Astrocyte of the cerebellum (primary cell): ENCODE measurements around the gene BLTP3B.
"Not testable (repeated sequence)": the region's sequence is repeated elsewhere in the genome, so short reads cannot be mapped to it uniquely, and the experiment has no call there.

Source experiments
- DNase-seq: peaks from one replicate; pipeline ENCODE4 v3.0.0-alpha.2; 2011; ENCODE audit warnings: low read depth
- H3K4me3 ChIP-seq: 2 replicates; pipeline ENCODE4 v1.5.1; 2011; ENCODE audit warnings: mild to moderate bottlenecking, low read depth, low read length, moderate library complexity
- in situ Hi-C: cut with HindIII; loops from 2 replicates; pipeline ENCODE4 v1.10.0; 2017; ENCODE audit warnings: low sequenced_read_pairs
- TF ChIP-seq, protein P1 (sequence below): IDR thresholded peaks from 2 replicates; pipeline ENCODE4 v1.5.1; 2012; ENCODE audit warnings: low read length, low read depth, moderate library complexity, mild to moderate bottlenecking; ENCODE audit errors: missing control alignments

Gene BLTP3B

DNA sequence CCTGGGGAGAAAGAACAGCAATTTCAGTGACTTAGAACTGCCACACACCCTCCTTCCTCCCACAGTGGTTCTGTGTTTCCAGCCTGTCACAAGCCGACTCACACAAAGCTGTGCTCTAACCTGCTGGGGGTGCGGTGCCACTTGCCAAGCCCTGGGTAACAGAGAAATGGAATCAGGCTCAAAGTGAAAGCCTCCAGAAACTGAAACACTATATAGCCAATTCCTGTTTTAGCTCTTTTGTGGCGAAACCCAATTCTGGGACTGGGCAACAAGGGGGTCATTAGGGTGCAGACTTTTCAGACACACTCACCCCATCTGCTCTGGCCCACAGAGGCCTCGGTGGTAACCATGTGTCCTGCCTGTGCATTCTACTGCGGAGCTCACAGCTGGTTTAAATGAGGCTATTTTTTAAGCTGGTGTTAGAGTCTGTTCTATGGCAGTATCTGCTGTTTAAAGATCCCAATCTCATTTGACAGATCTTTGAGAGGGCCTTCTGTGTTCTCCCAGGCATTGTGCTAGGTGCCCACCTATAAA is 42.8 kb upstream of the BLTP3B start:
- DNase-seq: no peak
- TF ChIP-seq, protein P1, sequence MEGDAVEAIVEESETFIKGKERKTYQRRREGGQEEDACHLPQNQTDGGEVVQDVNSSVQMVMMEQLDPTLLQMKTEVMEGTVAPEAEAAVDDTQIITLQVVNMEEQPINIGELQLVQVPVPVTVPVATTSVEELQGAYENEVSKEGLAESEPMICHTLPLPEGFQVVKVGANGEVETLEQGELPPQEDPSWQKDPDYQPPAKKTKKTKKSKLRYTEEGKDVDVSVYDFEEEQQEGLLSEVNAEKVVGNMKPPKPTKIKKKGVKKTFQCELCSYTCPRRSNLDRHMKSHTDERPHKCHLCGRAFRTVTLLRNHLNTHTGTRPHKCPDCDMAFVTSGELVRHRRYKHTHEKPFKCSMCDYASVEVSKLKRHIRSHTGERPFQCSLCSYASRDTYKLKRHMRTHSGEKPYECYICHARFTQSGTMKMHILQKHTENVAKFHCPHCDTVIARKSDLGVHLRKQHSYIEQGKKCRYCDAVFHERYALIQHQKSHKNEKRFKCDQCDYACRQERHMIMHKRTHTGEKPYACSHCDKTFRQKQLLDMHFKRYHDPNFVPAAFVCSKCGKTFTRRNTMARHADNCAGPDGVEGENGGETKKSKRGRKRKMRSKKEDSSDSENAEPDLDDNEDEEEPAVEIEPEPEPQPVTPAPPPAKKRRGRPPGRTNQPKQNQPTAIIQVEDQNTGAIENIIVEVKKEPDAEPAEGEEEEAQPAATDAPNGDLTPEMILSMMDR: no peak
- in situ Hi-C loops: no loop called here

DNA sequence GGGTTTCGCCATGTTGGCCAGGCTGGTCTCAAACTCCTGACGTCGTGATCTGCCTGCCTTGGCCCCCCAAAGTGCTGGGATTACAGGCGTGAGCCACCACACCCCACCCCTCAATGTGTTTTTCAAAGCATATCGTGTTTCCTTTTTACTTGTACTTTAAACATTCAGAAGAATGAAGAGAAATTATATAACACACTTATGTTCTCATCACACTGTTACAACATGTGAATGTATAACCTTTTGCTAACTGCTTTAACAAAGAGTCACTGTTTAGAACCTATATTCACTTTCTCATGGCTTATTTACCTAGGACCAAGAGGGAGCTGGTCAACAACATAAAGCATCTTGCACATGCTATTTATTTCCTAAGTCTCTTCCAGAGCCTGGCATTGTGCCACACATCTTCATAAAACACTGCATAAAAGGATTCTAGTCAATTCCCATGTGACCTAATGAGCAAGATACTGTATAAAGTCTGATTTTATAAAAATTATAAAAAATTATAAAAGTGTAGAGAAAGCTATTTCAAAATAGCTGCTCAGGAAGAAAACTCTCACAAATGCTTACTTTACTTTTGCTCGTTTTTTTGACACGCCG is 42.0 kb upstream of the BLTP3B start:
- no peak for DNase-seq
- TF ChIP-seq, protein P1: no peak
- no peak overlapping the region for H3K4me3 ChIP-seq
- in situ Hi-C loops: no loop called here

More for the DNA sequence above, 42.8 kb upstream of the BLTP3B start:
- H3K4me3 ChIP-seq: no peak overlapping the region

DNA sequence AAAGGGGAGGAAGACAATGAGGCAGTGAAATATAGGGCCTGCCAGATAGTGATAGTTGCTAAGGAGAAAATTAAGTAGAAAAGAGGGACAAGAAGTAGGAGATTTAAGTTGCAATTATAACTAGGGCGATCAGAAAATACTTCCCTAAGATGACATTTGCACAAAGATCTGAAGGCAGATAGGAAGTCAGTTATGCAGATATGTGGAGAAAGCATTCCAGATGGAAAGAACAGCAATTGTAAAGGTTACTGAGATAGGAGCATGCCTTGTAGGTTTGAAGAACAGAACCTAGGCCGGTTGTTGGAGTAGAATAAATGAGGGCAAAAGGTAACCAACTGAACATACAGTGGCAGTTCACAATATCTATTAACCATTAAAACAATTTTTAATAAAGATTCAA is 36.6 kb upstream of the BLTP3B start:
- H3K4me3 ChIP-seq: no peak overlapping the region
- TF ChIP-seq, protein P1: no peak
- in situ Hi-C loops: no loop called here
- no peak for DNase-seq

DNA sequence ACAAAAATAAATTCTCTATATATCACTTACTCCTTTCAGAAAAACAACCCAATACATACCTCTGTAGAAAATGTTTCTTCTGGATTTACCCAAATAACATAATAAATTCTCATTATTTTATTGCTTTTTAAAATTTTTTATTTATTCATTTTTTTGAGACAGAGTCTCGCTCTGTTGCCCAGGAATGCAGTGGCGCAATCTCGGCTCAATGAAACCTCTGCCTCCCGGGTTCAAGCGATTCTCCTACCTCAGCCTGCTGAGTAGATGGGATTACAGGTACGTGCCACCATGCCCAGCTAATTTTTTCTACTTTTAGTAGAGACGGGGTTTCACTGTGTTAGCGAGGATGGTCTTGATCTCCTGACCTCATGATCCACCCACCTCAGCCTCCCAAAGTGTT is 33.8 kb upstream of the BLTP3B start:
- DNase-seq, in situ Hi-C loops, H3K4me3 ChIP-seq: not testable (repeated sequence)

DNA sequence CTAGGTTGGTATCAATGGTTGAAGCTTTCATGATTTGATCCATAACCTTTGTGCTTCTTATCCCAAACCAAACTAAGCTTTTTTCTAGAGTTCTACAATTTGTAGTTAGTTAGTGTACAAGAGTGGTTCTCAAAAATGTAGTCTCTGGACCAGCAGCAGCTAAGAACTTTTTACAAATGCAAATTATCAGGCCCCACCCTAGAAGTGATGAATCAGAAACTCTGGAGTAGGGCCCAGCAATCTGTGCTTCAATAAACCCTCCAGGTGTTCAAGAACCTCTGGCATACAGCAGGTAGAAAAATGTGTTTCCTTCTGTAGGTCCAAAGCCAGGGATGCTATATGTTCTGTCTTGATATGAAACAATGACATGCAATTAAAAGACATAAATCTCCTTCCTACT is 31.8 kb upstream of the BLTP3B start:
- TF ChIP-seq, protein P1: no peak
- in situ Hi-C loops: no loop called here
- no peak overlapping the region for H3K4me3 ChIP-seq
- DNase-seq: no peak

DNA sequence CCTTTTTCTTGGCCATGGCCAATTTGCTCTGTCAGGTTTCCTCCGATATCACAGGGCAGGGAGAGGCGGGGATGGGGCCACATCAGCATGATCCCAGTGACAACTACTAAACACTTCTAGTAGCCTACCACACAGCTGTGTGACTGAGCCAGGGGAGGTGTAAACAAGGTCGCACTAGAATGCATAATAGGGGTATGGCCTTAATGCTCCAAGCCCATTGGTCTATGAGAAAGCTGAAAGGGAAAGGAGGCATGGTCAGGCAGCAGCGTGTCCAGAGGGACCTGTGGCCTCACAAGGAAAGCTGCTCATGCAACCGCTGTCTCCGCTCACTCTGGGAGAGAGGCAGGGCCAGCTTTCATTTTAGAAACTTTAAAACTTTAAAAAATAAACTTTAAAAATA is 30.4 kb upstream of the BLTP3B start:
- H3K4me3 ChIP-seq: no peak overlapping the region
- in situ Hi-C loops: no loop called here
- no peak for DNase-seq
- TF ChIP-seq, protein P1: no peak

DNA sequence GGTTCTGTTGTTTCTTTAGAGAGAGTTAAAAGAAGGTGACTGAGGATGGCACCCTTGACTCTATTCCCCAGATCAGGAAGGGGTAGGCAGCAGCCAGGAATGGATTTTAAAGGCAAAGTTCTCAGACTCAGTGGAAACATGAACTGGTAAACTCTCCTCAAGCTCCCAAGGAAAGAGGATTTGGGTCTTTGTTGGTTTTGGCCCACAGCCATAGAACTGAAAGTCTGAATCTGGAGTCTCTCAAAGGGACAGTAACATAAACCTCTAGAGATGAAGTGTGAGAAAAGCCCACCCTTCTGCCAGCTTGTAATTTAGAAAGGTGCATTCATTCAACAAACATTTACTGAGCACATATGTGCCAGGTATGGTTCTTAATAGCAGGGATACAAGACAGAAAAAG is 28.6 kb upstream of the BLTP3B start:
- in situ Hi-C loops: no loop called here
- DNase-seq: no peak
- no peak overlapping the region for H3K4me3 ChIP-seq
- TF ChIP-seq, protein P1: no peak
